ENCODE measurements around the gene TMC6. TPM values are rescaled to one million over a fixed set of nuclear protein-coding genes. Genes with fewer than 3 reads are reported as not detected.

Gene TMC6
- total and polyA plus RNA-seq, 8 donors: 9.2 to 223 (median 41.7) TPM

GRCh38 chr17:78126895-78127238 is 1.7 kb downstream of the TMC6 start:
- H3K36me3 ChIP-seq: peaks cover 4 to 44% (median 31%) of the 10 kb centered on the region in 4 donors
- H3K4me1 ChIP-seq: peaks cover 50 to 89% (median 67%) of the 10 kb centered on the region in 4 donors
- no peak for DNase-seq
- no peaks in the 10 kb centered on the region for H3K9me3 ChIP-seq
- intact Hi-C loops (cut with DNase I; ENCODE audit: low total_unique reads): no loop called here
- TF ChIP-seq POLR2AphosphoS5 (IDR thresholded peaks at IDR 0.05): no peak
- TF ChIP-seq EP300 (IDR thresholded peaks at IDR 0.05): no peak
- TF ChIP-seq POLR2A (IDR thresholded peaks at IDR 0.05): no peak
- TF ChIP-seq CTCF (IDR thresholded peaks at IDR 0.05): no peak
- peak overlapping the region in 3 of 4 donors; percentile 71 to 88 (median 72) for H3K4me3 ChIP-seq
- peaks cover 0 to 39% (median 4%) of the 10 kb centered on the region in 3 donors for H3K27me3 ChIP-seq
- 31 to 85% (median 69%) methylated on average over 2 to 6 of the region's 6 CpGs for WGBS, 5 donors
- peak overlapping the region in 4 of 5 donors; percentile 77 to 91 (median 84) for H3K27ac ChIP-seq

GRCh38 chr17:78125976-78126894 is 2.3 kb downstream of the TMC6 start:
- H3K4me3 ChIP-seq: peak overlapping the region in 3 of 4 donors; percentile 71 to 88 (median 72)
- WGBS, 5 donors: 72 to 86% (median 81%) methylated on average over 10 to 25 of the region's 25 CpGs
- H3K36me3 ChIP-seq: peaks cover 4 to 50% (median 34%) of the 10 kb centered on the region in 4 donors
- peak overlapping the region; percentile 10 to 91 (median 83) for H3K27ac ChIP-seq
- TF ChIP-seq EP300 (IDR thresholded peaks at IDR 0.05) (no peak), CTCF (IDR thresholded peaks at IDR 0.05) (no peak), POLR2AphosphoS5 (IDR thresholded peaks at IDR 0.05) (no peak), POLR2A (IDR thresholded peaks at IDR 0.05) (no peak)
- H3K4me1 ChIP-seq: peaks cover 44 to 85% (median 62%) of the 10 kb centered on the region in 4 donors
- H3K9me3 ChIP-seq: no peaks in the 10 kb centered on the region
- peaks cover 0 to 33% (median 0%) of the 10 kb centered on the region in 3 donors for H3K27me3 ChIP-seq
- DNase-seq: peak in 1 of 2 donors; percentile 54
- intact Hi-C loops (cut with DNase I; ENCODE audit: low total_unique reads): no loop called here

- no peak for DNase-seq
- TF ChIP-seq POLR2A (IDR thresholded peaks at IDR 0.05) (no peak), EP300 (IDR thresholded peaks at IDR 0.05) (no peak), CTCF (IDR thresholded peaks at IDR 0.05) (no peak), POLR2AphosphoS5 (IDR thresholded peaks at IDR 0.05) (no peak)
- WGBS, 5 donors: 69 to 90% (median 80%) methylated on average over 17 to 39 of the region's 39 CpGs
- Histone ChIP-seq H3K36me3 (peaks cover 4 to 59% (median 41%) of the 10 kb centered on the region in 4 donors), H3K4me1 (peaks cover 43 to 76% (median 58%) of the 10 kb centered on the region in 4 donors), H3K9me3 (no peaks in the 10 kb centered on the region), H3K27me3 (peaks cover 0 to 25% (median 0%) of the 10 kb centered on the region in 3 donors), H3K27ac (peak overlapping the region in 4 of 5 donors; percentile 46 to 91 (median 80)), H3K4me3 (peak overlapping the region in 1 of 4 donors; percentile 88)
- intact Hi-C loops (cut with DNase I; ENCODE audit: low total_unique reads): no loop called here
Measured at GRCh38 chr17:78125138-78125913, 3.2 kb downstream of the TMC6 start.

- Histone ChIP-seq H3K27me3 (peaks cover 0 to 23% (median 0%) of the 10 kb centered on the region in 3 donors), H3K9me3 (no peaks in the 10 kb centered on the region), H3K4me3 (peak overlapping the region in 1 of 4 donors; percentile 88), H3K4me1 (peaks cover 43 to 71% (median 52%) of the 10 kb centered on the region in 4 donors), H3K36me3 (peaks cover 4 to 62% (median 42%) of the 10 kb centered on the region in 4 donors), H3K27ac (peak overlapping the region in 3 of 5 donors; percentile 46 to 91 (median 83))
- no peak for TF ChIP-seq POLR2A (IDR thresholded peaks at IDR 0.05)
- no peak for TF ChIP-seq POLR2AphosphoS5 (IDR thresholded peaks at IDR 0.05)
- TF ChIP-seq CTCF (IDR thresholded peaks at IDR 0.05): no peak
- no peak for TF ChIP-seq EP300 (IDR thresholded peaks at IDR 0.05)
- DNase-seq: no peak
- intact Hi-C loops (cut with DNase I; ENCODE audit: low total_unique reads): no loop called here
- WGBS, 5 donors: 72 to 84% (median 75%) methylated on average over 2 to 12 of the region's 12 CpGs
Measured at GRCh38 chr17:78124836-78125137, 3.8 kb downstream of the TMC6 start.
